HepG2 (cell line): ENCODE data around the gene HPD. TPM values are rescaled to one million over a fixed set of nuclear protein-coding genes. Genes with fewer than 3 reads are reported as not detected.

Experiments used
- GATAD1 ChIP-seq: IDR thresholded peaks from 2 replicates; pipeline ENCODE4 v1.6.1; 2016; ENCODE audit warnings: missing genetic modification reagents, missing compliant biosample characterization
- MATR3 ChIP-seq: sonication (generic); formaldehyde crosslinking; IDR thresholded peaks from 2 replicates; pipeline ENCODE4 v1.4.0; 2020; ENCODE audit warnings: missing genetic modification reagents
- MEIS1 ChIP-seq: sonication (generic); formaldehyde crosslinking; IDR thresholded peaks from 2 replicates; pipeline ENCODE4 v1.9.0; 2021; ENCODE audit warnings: mild to moderate bottlenecking, missing genetic modification reagents, moderate library complexity, borderline replicate concordance
- NCOA5 ChIP-seq: sonication (generic); formaldehyde crosslinking; IDR thresholded peaks from 2 replicates; pipeline ENCODE4 v1.4.0; 2020; ENCODE audit warnings: missing genetic modification reagents
- PAXIP1 ChIP-seq: sonication (generic); formaldehyde crosslinking; conservative IDR thresholded peaks from 2 replicates; pipeline ENCODE4 v1.4.0; 2020; ENCODE audit warnings: mild to moderate bottlenecking, missing genetic modification reagents, moderate library complexity
- PCBP1 ChIP-seq: fragments of 200-400 bp; formaldehyde crosslinking; IDR thresholded peaks from 2 replicates; pipeline ENCODE4 v1.6.1; 2017; ENCODE audit warnings: mild to moderate bottlenecking, low read depth, low read length, borderline replicate concordance
- POLR2G ChIP-seq: fragments of 200-400 bp; formaldehyde crosslinking; IDR thresholded peaks from 2 replicates; pipeline ENCODE4 v1.6.1; 2018; ENCODE audit warnings: mild to moderate bottlenecking, low read depth, low read length, moderate library complexity
- PREB ChIP-seq: sonication (generic); formaldehyde crosslinking; IDR thresholded peaks from 2 replicates; pipeline ENCODE4 v1.4.0; 2020; ENCODE audit warnings: missing genetic modification reagents
- RBM22 ChIP-seq: fragments of 200-400 bp; formaldehyde crosslinking; optimal IDR thresholded peaks from 2 replicates; pipeline ENCODE3; 2017; ENCODE audit warnings: mild to moderate bottlenecking, low read length, moderate library complexity
- RXRB ChIP-seq: IDR thresholded peaks from 2 replicates; pipeline ENCODE4 v1.6.1; 2016; ENCODE audit warnings: borderline replicate concordance, missing genetic modification reagents, missing compliant biosample characterization
- TGIF2 ChIP-seq: IDR thresholded peaks from 2 replicates; pipeline ENCODE4 v1.6.1; 2016; ENCODE audit warnings: control low read depth, missing compliant biosample characterization
- TRAFD1 ChIP-seq: sonication (generic); formaldehyde crosslinking; IDR thresholded peaks from 2 replicates; pipeline ENCODE4 v1.5.1; 2020; ENCODE audit warnings: missing genetic modification reagents, mild to moderate bottlenecking, borderline replicate concordance
- ZBTB7B ChIP-seq: sonication (generic); formaldehyde crosslinking; IDR thresholded peaks from 2 replicates; pipeline ENCODE4 v1.4.0; 2020; ENCODE audit warnings: missing genetic modification reagents
- ZMYM2 ChIP-seq: sonication (generic); formaldehyde crosslinking; IDR thresholded peaks from 2 replicates; pipeline ENCODE4 v1.8.0; 2022; ENCODE audit warnings: mild to moderate bottlenecking, missing genetic modification reagents
- ZNF468 ChIP-seq: sonication (generic); formaldehyde crosslinking; IDR thresholded peaks from 2 replicates; pipeline ENCODE4 v1.8.0; 2022; ENCODE audit warnings: mild to moderate bottlenecking, moderate library complexity, missing genetic modification reagents
- ZNF484 ChIP-seq: sonication (generic); formaldehyde crosslinking; IDR thresholded peaks from 2 replicates; pipeline ENCODE4 v1.5.1; 2020; ENCODE audit warnings: mild to moderate bottlenecking, low read depth, missing genetic modification reagents, borderline replicate concordance
- ZNF646 ChIP-seq: sonication (generic); formaldehyde crosslinking; IDR thresholded peaks from 2 replicates; pipeline ENCODE4 v1.9.0; 2021; ENCODE audit warnings: mild to moderate bottlenecking, missing genetic modification reagents
- ZNF724P ChIP-seq: sonication (generic); formaldehyde crosslinking; IDR thresholded peaks from 2 replicates; pipeline ENCODE4 v1.8.0; 2022; ENCODE audit warnings: missing genetic modification reagents, borderline replicate concordance
- polyA plus RNA-seq, 8 experiments: library from polyadenylated mRNA; depleted of rRNA in 3 of 8; stranded (reverse) in 7 of 8; unstranded in 1 of 8; fragments of >200 nt; fragmentation: Illumina TruSeq in 4 of 8; extraction: Trizol in 4 of 8; gene quantifications; 2 replicates each; pipeline versions ENCODE4 v1.2.1 to v1.2.3, GENCODE V29; 2011 to 2016; ENCODE audit warnings: low read depth in 4 of 8, missing spikeins in 1 of 8, mixed read lengths in 1 of 8; ENCODE audit not compliant: insufficient read depth in 1 of 8
- total RNA-seq, 5 experiments: library from RNA; depleted of rRNA; stranded (reverse); fragments of >200 nt; fragmentation: Illumina TruSeq; extraction: Trizol; gene quantifications; 2 replicates each; pipeline ENCODE4 v1.2.3, GENCODE V29; 2016; ENCODE audit warnings: low read depth in 1 of 5

Gene HPD
- total and polyA plus RNA-seq, 2 of the 13 experiments (the other 11 are each of a cell fraction or from before 2014, with no cell fraction given), result 120 to 195 TPM

GRCh38 chr12:121825041-121825523, 33.6 kb downstream of the HPD start (continued):
- TF ChIP-seq PAXIP1 (CRISPR knock-in tag) (no peak), ZNF484 (no peak), GATAD1 (no peak), POLR2G (peak; percentile 54; the same call in 1 of the 2 replicates), RXRB (CRISPR knock-in tag) (no peak), RBM22 (peak; percentile 78), MATR3 (no peak), ZBTB7B (CRISPR knock-in tag) (no peak), ZMYM2 (no peak), MEIS1 (CRISPR knock-in tag) (no peak), PCBP1 (no peak), TGIF2 (CRISPR knock-in tag) (no peak), ZNF724P (CRISPR knock-in tag) (no peak), PREB (no peak), ZNF468 (CRISPR knock-in tag) (no peak), NCOA5 (no peak), TRAFD1 (CRISPR knock-in tag) (no peak), ZNF646 (CRISPR knock-in tag) (no peak)
